NT2/D1 (cell line): ENCODE results near the gene TTBK1.

Source experiments
- SUZ12 ChIP-seq: IDR thresholded peaks from 2 replicates; pipeline ENCODE4 v1.6.1; 2011; ENCODE audit not compliant: insufficient read length, insufficient read depth; ENCODE audit errors: extremely low read depth
- ZNF274 ChIP-seq: IDR thresholded peaks from 2 replicates; pipeline ENCODE4 v1.6.1; 2011; ENCODE audit warnings: mild to moderate bottlenecking, low read depth, low read length

DNA sequence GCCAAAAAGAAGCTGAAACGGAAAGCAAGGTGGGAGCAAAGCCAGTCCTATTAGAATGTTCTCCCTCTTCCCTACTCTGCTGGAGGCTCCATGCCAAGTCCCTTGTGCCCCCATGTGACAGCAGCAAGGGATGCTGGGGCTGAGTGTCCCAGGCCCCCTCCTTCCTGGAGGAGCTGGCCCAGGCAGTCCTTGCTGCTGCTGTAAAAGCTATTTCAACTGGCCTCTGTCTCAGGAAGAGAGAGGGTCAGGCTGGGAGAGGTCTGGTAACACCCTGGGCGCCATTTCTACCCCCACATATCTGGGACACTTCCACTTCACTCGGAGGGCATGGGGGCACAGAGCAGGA is 25.0 kb downstream of the TTBK1 start:
- TF ChIP-seq SUZ12 (no peak), ZNF274 (no peak)
